Skeletal muscle tissue (tissue), 4 donors: ENCODE measurements around the gene PROCA1. TPM values are rescaled to one million over a fixed set of nuclear protein-coding genes. Genes with fewer than 3 reads are reported as not detected.

Source experiments
- H3K27ac ChIP-seq: one replicate; pipeline ENCODE4 v1.7.0; 2013; ENCODE audit warnings: mild to moderate bottlenecking, low read depth, low read length, inconsistent platforms
- H3K27me3 ChIP-seq, 3 donors: one replicate each; pipeline ENCODE4 v1.7.0; 2013; ENCODE audit warnings: low read length in 3 of 3; ENCODE audit not compliant: control insufficient read depth in 3 of 3, insufficient read depth in 3 of 3
- H3K36me3 ChIP-seq, 3 donors: one replicate each; pipeline ENCODE4 v1.7.0; 2013; ENCODE audit warnings: low read length in 3 of 3; ENCODE audit not compliant: control insufficient read depth in 3 of 3, insufficient read depth in 3 of 3
- H3K4me1 ChIP-seq, 3 donors: one replicate each; pipeline ENCODE4 v1.7.0; 2013; ENCODE audit warnings: low read length in 3 of 3, mild to moderate bottlenecking in 3 of 3; ENCODE audit not compliant: control insufficient read depth in 3 of 3, insufficient read depth in 3 of 3
- H3K4me3 ChIP-seq, 3 donors: one replicate each; pipeline ENCODE4 v1.7.0; 2013; ENCODE audit warnings: low read length in 3 of 3
- H3K9ac ChIP-seq, 3 donors: one replicate each; pipeline ENCODE4 v1.7.0; 2013; ENCODE audit warnings: low read length in 3 of 3, mild to moderate bottlenecking in 3 of 3, moderate library complexity in 2 of 3, low read depth in 1 of 3
- H3K9me3 ChIP-seq, 3 donors: one replicate each; pipeline ENCODE4 v1.7.0; 2013; ENCODE audit warnings: low read length in 3 of 3; ENCODE audit not compliant: control insufficient read depth in 3 of 3
- total RNA-seq: library from RNA; depleted of rRNA; stranded (reverse); fragments of >200 nt; gene quantifications from one replicate; pipeline ENCODE4 v1.2.3, GENCODE V29; 2014
- donor health status: Osteomylitis.

Gene PROCA1
- total RNA-seq, 1 donor from 2014 or later = 0.52 TPM

DNA sequence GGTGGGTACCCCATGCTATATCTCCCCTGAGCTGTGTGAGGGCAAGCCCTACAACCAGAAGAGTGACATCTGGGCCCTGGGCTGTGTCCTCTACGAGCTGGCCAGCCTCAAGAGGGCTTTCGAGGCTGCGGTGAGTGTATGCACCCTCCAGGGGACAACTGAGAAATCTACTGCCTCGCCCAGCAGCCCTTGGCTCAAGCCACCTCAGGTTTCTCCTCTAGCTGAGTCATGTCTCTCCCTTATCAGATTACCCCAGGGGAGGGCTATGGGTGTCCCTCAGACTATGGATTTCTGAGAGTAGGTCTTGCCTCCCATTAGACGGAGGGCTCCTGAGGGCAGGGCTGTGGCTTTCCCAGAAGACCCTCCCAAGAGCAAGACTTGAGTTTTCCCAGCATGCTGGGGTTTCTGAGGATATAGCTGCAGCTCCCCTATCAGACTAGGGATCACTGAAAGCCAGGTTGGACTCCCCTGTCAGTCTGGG, 23.6 kb upstream of the PROCA1 start:
- no peak overlapping the region for H3K27ac ChIP-seq
- H3K27me3 ChIP-seq = no peaks in the 10 kb centered on the region
- H3K4me1 ChIP-seq = peaks cover 4 to 7% (median 5%) of the 10 kb centered on the region in 3 donors
- H3K9ac ChIP-seq = no peak overlapping the region
- H3K4me3 ChIP-seq = no peak overlapping the region
- H3K36me3 ChIP-seq = peaks cover 0 to 1% (median 0%) of the 10 kb centered on the region in 3 donors
- H3K9me3 ChIP-seq = no peaks in the 10 kb centered on the region

DNA sequence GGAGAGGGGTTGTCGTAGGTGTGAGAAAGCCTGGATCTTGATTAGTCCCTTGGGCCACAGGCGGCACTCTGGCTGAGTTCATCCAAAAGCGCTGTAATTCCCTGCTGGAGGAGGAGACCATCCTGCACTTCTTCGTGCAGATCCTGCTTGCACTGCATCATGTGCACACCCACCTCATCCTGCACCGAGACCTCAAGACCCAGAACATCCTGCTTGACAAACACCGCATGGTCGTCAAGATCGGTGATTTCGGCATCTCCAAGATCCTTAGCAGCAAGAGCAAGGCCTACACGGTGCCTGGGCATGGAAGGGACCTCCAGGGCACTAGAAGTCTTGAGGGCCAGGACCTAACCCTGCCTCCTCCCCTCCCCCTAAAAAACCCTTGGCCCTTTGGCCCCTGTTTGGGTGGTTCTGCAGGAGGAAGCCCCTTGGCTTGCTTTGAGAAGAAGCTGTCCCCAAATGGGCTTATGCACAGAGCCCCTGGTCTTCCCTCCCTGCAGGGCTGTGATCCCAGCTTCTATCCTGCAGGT, 23.1 kb upstream of the PROCA1 start:
- no peak overlapping the region for H3K27ac ChIP-seq
- peaks cover 0 to 1% (median 0%) of the 10 kb centered on the region in 3 donors for H3K36me3 ChIP-seq
- peaks cover 4 to 7% (median 5%) of the 10 kb centered on the region in 3 donors for H3K4me1 ChIP-seq
- no peaks in the 10 kb centered on the region for H3K27me3 ChIP-seq
- no peaks in the 10 kb centered on the region for H3K9me3 ChIP-seq
- H3K9ac ChIP-seq = no peak overlapping the region
- H3K4me3 ChIP-seq = no peak overlapping the region

DNA sequence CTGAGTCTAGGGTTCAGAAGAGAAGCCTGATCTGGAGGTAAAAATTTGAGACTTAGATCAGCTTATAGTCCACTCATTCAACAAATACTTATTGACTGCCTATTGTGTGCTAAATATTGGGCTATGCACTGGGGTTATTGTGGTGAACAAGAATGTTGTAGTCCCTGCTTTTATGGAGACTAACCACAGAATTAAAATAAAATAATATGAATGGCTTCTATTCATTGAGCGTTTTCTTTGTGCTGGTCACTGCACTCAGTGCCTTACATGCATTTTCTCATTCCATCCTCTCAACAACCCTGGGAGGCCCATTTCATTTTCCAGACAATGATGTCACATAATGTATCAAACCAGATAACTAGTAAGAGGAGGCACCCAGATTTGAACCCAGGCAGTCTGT, 21.7 kb upstream of the PROCA1 start:
- Histone ChIP-seq H3K9ac (no peak overlapping the region), H3K9me3 (no peaks in the 10 kb centered on the region), H3K27ac (no peak overlapping the region), H3K27me3 (no peaks in the 10 kb centered on the region), H3K4me1 (peaks cover 7 to 10% (median 8%) of the 10 kb centered on the region in 3 donors), H3K36me3 (peaks cover 0 to 1% (median 0%) of the 10 kb centered on the region in 3 donors), H3K4me3 (no peak overlapping the region)

DNA sequence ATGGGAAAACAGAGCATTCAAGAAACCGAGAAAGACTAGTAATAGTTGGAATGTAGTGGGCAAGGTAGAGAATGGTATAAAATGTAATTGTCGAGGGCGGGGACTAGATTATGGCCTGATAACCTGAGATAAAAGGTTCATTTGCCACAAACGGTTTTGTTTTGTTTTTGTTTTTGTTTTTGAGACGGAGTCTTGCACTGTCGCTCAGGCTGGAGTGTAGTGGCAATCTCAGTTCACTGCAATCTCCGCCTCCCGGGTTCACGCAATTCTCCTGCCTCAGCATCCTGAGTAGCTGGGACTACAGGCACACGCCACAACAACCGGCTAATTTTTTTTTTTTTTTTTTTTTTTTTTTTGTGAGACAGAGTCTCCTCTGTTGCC, 18.3 kb upstream of the PROCA1 start:
- peaks cover 0 to 4% (median 0%) of the 10 kb centered on the region in 3 donors for H3K27me3 ChIP-seq
- H3K4me3 ChIP-seq = no peak overlapping the region
- H3K27ac ChIP-seq = no peak overlapping the region
- no peak overlapping the region for H3K9ac ChIP-seq
- peaks cover 28 to 33% (median 29%) of the 10 kb centered on the region in 3 donors for H3K4me1 ChIP-seq
- H3K9me3 ChIP-seq = no peaks in the 10 kb centered on the region
- H3K36me3 ChIP-seq = peaks cover 0 to 1% (median 0%) of the 10 kb centered on the region in 3 donors

DNA sequence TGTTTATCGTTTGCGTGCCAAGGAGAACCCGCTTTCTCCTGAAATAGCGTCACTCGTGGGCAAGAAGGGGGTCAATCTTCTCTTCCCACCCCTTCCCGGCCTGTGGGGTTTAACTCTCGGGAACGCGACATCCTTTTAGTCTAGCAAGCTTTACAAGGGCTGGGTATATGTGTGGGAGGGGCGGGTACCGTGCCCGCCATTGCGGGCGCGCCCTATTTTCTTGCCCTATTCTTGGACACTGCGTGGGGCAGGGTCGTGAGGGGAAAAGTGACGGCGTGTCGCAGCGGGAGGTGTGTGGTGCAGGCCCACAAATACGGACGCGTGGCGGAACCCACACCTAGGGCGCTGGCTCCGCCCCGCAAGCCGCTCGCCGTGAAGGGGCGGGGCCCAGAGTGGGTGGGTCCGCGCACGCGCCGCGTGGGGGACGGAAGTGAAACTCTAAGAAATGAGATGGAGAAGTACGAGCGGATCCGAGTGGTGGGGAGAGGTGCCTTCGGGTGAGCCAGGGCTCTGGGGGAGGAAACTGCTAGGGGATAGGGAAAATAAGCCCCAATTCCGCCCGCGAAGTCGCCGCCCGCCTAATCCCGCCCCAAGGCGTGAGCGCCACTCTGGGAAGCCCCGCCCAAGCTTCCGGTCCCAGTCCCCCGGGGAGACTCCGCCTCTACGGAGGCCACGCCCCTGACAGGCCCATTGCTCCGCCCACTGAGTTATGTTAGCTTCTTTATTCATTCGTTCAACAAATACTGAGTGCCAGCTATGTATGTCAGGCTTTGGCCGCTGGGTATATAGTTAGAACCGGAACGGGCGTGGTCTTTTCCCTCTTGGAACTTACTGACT, 16.9 kb upstream of the PROCA1 start, which contains the start of gene NEK8:
Gene NEK8, plus strand, starts transcription at position 425 of the 837 bp plus-strand sequence. Its CDS starts 26 bp downstream, at position 451.
- peak within 1 kb of the TSS; percentile 82 to 88 (median 87) for H3K9ac ChIP-seq
- no peaks in the 10 kb centered on the region for H3K9me3 ChIP-seq
- peak within 1 kb of the TSS; percentile 92 to 96 (median 95) for H3K4me3 ChIP-seq
- peaks cover 0 to 4% (median 0%) of the 10 kb centered on the region in 3 donors for H3K27me3 ChIP-seq
- peaks cover 27 to 31% (median 28%) of the 10 kb centered on the region in 3 donors for H3K4me1 ChIP-seq
- peak within 1 kb of the TSS; percentile 93 for H3K27ac ChIP-seq
- peaks cover 9 to 11% (median 10%) of the 10 kb centered on the region in 3 donors for H3K36me3 ChIP-seq

DNA sequence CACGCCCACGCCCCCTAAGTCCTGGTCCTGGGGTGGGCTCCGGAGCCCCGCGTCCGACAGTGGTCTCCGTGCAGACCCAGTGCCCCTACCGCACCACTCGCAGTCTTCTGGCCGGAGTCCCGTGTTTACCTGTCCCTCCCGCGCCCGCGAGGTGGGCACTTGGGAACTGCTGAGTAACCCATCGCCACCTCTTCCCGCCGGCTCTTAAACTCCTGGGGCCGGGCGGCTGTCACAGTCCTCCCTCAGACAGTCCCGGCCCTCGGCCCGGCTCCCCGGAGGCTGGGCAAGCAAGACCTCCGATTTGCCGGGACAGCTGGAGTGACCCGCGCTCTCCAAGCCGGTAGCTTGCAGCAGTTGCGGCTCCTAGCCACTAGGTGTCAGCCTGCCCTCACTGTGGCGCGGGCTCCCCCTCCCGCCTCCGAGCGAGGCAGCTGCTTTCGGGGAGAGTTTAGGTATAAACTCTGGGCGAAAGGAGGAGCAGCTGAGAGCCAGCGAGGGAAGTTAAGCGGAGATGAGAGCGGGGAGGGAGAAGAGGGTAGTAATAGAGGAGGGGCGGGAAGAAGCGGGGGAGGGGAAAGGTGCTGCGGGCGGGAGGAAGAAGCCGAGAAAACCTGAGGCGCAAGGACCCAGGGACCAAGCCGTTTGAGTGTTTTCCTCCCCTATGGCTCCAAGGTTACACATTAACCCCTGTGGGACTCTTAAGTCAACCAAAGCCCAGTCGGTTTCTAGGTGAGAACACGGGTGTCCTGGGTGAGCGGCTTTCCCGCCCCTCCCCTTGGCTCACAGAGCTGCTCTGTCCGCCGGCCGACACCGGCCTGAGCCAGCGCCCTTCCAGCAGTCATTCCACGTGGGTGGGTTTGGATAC, 15.2 kb upstream of the PROCA1 start:
- H3K4me3 ChIP-seq = peak overlapping the region; percentile 68 to 73 (median 70)
- H3K9ac ChIP-seq = peak overlapping the region; percentile 51 to 66 (median 62)
- peaks cover 0 to 4% (median 0%) of the 10 kb centered on the region in 3 donors for H3K27me3 ChIP-seq
- H3K27ac ChIP-seq = no peak overlapping the region
- H3K9me3 ChIP-seq = no peaks in the 10 kb centered on the region
- H3K4me1 ChIP-seq = peaks cover 32 to 39% (median 36%) of the 10 kb centered on the region in 3 donors
- peaks cover 23 to 25% (median 24%) of the 10 kb centered on the region in 3 donors for H3K36me3 ChIP-seq

DNA sequence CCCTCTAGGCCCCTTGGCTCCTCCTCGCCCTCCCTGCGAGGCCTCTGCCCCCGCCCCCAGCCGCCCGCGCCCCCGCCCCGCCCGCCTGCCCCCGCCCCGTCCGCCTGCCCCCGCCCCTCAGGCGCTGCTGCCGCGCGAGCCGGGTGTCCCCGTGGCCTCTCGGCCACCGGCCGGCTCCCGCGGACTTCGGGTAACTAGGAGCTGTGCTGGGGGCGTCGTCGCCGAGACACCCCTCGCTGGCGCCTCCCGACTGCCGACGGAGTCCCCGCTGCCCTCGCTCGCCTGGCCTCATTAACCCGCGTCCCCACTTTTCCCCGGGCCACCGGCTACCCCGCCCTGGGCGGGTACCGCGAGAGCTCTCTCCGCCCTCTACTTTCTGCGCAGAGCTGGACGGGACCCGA, 14.5 kb upstream of the PROCA1 start, which contains the start of gene TLCD1:
Gene TLCD1, minus strand, starts transcription at position 8 of the 401 bp plus-strand sequence. CDS start 136 bp downstream, outside the sequence.
- peak within 1 kb of the TSS; percentile 25 for H3K27ac ChIP-seq
- H3K27me3 ChIP-seq = peaks cover 0 to 4% (median 0%) of the 10 kb centered on the region in 3 donors
- H3K4me1 ChIP-seq = peaks cover 37 to 45% (median 42%) of the 10 kb centered on the region in 3 donors
- peak within 1 kb of the TSS; percentile 68 to 73 (median 70) for H3K4me3 ChIP-seq
- no peaks in the 10 kb centered on the region for H3K9me3 ChIP-seq
- peaks cover 28 to 30% (median 29%) of the 10 kb centered on the region in 3 donors for H3K36me3 ChIP-seq
- H3K9ac ChIP-seq = peak within 1 kb of the TSS; percentile 20 to 69 (median 62)

DNA sequence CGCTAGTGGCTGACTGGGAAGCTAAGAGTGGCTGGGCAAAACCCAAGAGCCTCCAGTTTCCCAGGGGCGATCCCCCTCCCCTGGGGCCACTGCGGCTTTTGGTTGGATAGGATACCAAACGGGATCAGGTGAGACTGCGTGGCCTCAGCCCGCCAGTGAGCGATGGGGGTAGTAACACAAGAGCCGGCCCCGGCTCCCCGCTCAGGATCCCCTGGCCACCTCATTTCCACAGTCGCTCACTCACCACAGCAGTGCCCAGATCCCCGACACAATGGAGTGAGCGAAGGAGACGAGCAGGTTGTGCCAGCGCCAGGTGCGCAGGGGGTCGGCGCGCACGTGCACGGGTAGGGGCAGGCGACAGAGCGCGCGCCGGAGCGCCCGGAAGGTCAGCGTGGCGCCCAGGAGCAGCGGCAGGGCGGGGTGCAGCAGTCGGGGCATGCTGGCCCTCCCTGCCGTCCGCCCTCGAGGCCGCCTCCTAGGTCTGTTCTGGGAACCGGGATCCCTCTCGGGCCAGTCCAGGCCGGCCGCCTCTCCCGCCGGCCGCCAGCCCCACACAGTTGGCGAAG, 14.1 kb upstream of the PROCA1 start:
- Histone ChIP-seq H3K4me1 (peaks cover 42 to 50% (median 47%) of the 10 kb centered on the region in 3 donors), H3K9me3 (no peaks in the 10 kb centered on the region), H3K27me3 (peaks cover 0 to 4% (median 0%) of the 10 kb centered on the region in 3 donors), H3K4me3 (peak overlapping the region; percentile 48 to 72 (median 68)), H3K27ac (peak overlapping the region; percentile 25), H3K9ac (peak overlapping the region in 2 of 3 donors; percentile 56 to 69), H3K36me3 (peaks cover 28 to 31% (median 30%) of the 10 kb centered on the region in 3 donors)

DNA sequence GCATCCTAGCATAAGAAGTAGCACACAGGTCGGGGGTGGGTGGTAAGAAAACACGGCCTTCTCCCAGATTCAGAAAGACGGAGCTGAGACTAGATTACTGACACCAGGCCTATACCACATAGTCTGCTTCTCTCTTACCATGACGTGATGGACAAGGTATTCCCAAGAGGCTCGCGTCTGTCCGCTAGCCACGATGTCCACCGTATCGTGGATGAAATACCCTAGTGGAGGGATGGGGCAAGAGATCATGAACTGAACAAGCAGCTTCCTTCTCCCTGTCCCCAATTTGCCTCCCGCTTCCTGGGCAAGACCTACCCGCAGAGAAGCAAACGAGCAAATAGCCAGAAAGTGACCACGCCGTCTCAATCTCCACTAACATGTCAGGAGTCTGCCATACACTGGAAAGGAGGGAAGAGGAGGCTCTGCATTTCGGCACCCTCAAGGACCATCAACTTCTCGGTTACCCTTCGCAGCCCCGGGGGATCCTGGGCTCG, 13.5 kb upstream of the PROCA1 start:
- H3K27ac ChIP-seq = no peak overlapping the region
- peak overlapping the region in 2 of 3 donors; percentile 48 to 68 for H3K4me3 ChIP-seq
- no peaks in the 10 kb centered on the region for H3K9me3 ChIP-seq
- peaks cover 28 to 31% (median 31%) of the 10 kb centered on the region in 3 donors for H3K36me3 ChIP-seq
- H3K9ac ChIP-seq = peak overlapping the region in 2 of 3 donors; percentile 56 to 69
- peaks cover 0 to 4% (median 0%) of the 10 kb centered on the region in 3 donors for H3K27me3 ChIP-seq
- H3K4me1 ChIP-seq = peaks cover 47 to 55% (median 52%) of the 10 kb centered on the region in 3 donors
